Keratinocyte (primary cell): Measurements from ENCODE around the gene NAA30. TPM values are rescaled to one million over a fixed set of nuclear protein-coding genes. Genes with fewer than 3 reads are reported as not detected.
A peak's percentile ranks its signal among the peaks of the same experiment; 100 is the strongest.
"Not testable (repeated sequence)": the region's sequence is repeated elsewhere in the genome, so short reads cannot be mapped to it uniquely, and the experiment has no call there.

Experiments
- DNase-seq: peaks from one replicate; pipeline ENCODE4 v3.0.0-alpha.2; 2011; ENCODE audit warnings: low read depth, missing footprints, low spot score
- FAIRE-seq: peaks from 2 replicates; lab custom pipeline; 2011; peaks lifted over from hg19 to GRCh38; lab: Jason Lieb, UNC
- H2AFZ ChIP-seq: 2 replicates; pipeline ENCODE4 v1.6.0; 2012; ENCODE audit warnings: low read length, control low read depth, inconsistent platforms; ENCODE audit not compliant: control insufficient read depth
- H3K27ac ChIP-seq: 2 replicates; pipeline ENCODE4 v1.5.1; 2011; ENCODE audit warnings: low read length; ENCODE audit not compliant: control insufficient read depth, insufficient read depth
- H3K27me3 ChIP-seq: 3 replicates; pipeline ENCODE4 v1.6.0; 2011; ENCODE audit warnings: low read length; ENCODE audit not compliant: control insufficient read depth, insufficient read depth; ENCODE audit errors: extremely low read depth
- H3K36me3 ChIP-seq, 2 experiments: 2 replicates in 1 of 2; 3 replicates in 1 of 2; pipeline ENCODE4 v1.5.1; 2011; ENCODE audit warnings: low read length in 2 of 2, mild to moderate bottlenecking in 1 of 2; ENCODE audit not compliant: control insufficient read depth in 2 of 2, insufficient read depth in 2 of 2; ENCODE audit errors: extremely low read depth in 1 of 2
- H3K4me1 ChIP-seq: 3 replicates; pipeline ENCODE4 v1.5.1; 2011; ENCODE audit warnings: low read length; ENCODE audit not compliant: control insufficient read depth, insufficient read depth; ENCODE audit errors: extremely low read depth
- H3K4me2 ChIP-seq: 3 replicates; pipeline ENCODE4 v1.6.0; 2011; ENCODE audit warnings: low read depth, low read length; ENCODE audit not compliant: control insufficient read depth, insufficient read depth; ENCODE audit errors: extremely low read depth
- H3K4me3 ChIP-seq, 3 experiments: fragments of 200-600 bp in 1 of 3; sonication (generic) in 1 of 3; 2 replicates in 2 of 3; 3 replicates in 1 of 3; pipeline ENCODE4 v1.5.1; 2011 to 2016; ENCODE audit warnings: low read length in 3 of 3, mild to moderate bottlenecking in 3 of 3, control low read depth in 2 of 3, inconsistent platforms in 1 of 3, low read depth in 1 of 3, mixed read lengths in 1 of 3, mixed run types in 1 of 3, moderate library complexity in 1 of 3; ENCODE audit not compliant: control insufficient read depth in 2 of 3, insufficient read depth in 2 of 3; ENCODE audit errors: extremely low read depth in 1 of 3
- H3K79me2 ChIP-seq: 2 replicates; pipeline ENCODE4 v1.6.0; 2012; ENCODE audit warnings: low read length; ENCODE audit not compliant: control insufficient read depth, insufficient read depth
- H3K9ac ChIP-seq: 3 replicates; pipeline ENCODE4 v1.6.0; 2011; ENCODE audit warnings: low read length; ENCODE audit not compliant: control insufficient read depth, insufficient read depth; ENCODE audit errors: extremely low read depth
- H3K9me1 ChIP-seq: 3 replicates; pipeline ENCODE4 v1.6.0; 2011; ENCODE audit warnings: low read length; ENCODE audit not compliant: control insufficient read depth, insufficient read depth; ENCODE audit errors: extremely low read depth
- H3K9me3 ChIP-seq: 2 replicates; pipeline ENCODE4 v1.5.1; 2012; ENCODE audit warnings: low read depth, low read length; ENCODE audit not compliant: control insufficient read depth
- H4K20me1 ChIP-seq: 3 replicates; pipeline ENCODE4 v1.6.0; 2011; ENCODE audit warnings: low read length; ENCODE audit not compliant: control insufficient read depth, insufficient read depth; ENCODE audit errors: extremely low read depth
- EZH2 ChIP-seq: IDR thresholded peaks from one replicate; pipeline ENCODE4 v1.6.1; 2012; ENCODE audit warnings: inconsistent platforms, mild to moderate bottlenecking, low read length, moderate library complexity
- dilution Hi-C: fragments of 300-500 bp; cut with MboI; formaldehyde crosslinking; loops from one replicate; pipeline ENCODE4 v1.7.0; 2020; ENCODE audit warnings: low sequenced_read_pairs; ENCODE audit not compliant: extremely low pct_ligation_motif_present
- polyA minus RNA-seq, 3 experiments: library from RNA; depleted of rRNA, polyadenylated mRNA; stranded (reverse); fragments of >200 nt; gene quantifications; 1 replicate in 1 of 3; 2 replicates in 1 of 3; 3 replicates in 1 of 3; pipeline ENCODE4 v1.2.3, GENCODE V29; 2011
- polyA plus RNA-seq, 5 experiments: library from polyadenylated mRNA; depleted of rRNA in 3 of 5; stranded (reverse) in 3 of 5; stranded (forward) in 1 of 5; unstranded in 1 of 5; fragments of >200 nt; gene quantifications; 1 replicate in 1 of 5; 2 replicates in 3 of 5; 3 replicates in 1 of 5; pipeline versions ENCODE4 v1.2.1 to v1.2.3, GENCODE V29; 2011 to 2012; ENCODE audit warnings: missing spikeins in 2 of 5, low read depth in 1 of 5, low replicate concordance in 1 of 5
- TF ChIP-seq, protein P1 (sequence below), 3 experiments: IDR thresholded peaks in 1 of 3; conservative IDR thresholded peaks in 1 of 3; optimal IDR thresholded peaks in 1 of 3; 2 replicates in 2 of 3; 3 replicates in 1 of 3; pipeline versions ENCODE3 to v1.5.1; 2011; ENCODE audit warnings: low read length in 3 of 3, mild to moderate bottlenecking in 3 of 3, moderate library complexity in 2 of 3, control low read depth in 1 of 3, inconsistent platforms in 1 of 3; ENCODE audit not compliant: insufficient read depth in 2 of 3; ENCODE audit errors: extremely low read depth in 1 of 3

The NAA30 gene
- polyA plus RNA-seq (8.1 to 19.4 TPM (median 13.4 TPM) in 3 replicates), polyA minus RNA-seq (5.2 to 18.2 TPM (median 15.6 TPM) in 3 replicates)
- 3.8 TPM for polyA plus RNA-seq (2011; ENCODE audit: low read depth)
- polyA plus RNA-seq (2011; cell fraction: cytosol; rRNA removed), result 7.2 and 14.0 TPM in 2 replicates
- 6.0 and 9.1 TPM in 2 replicates for polyA plus RNA-seq (2011; cell fraction: nucleus; rRNA removed)
- polyA plus RNA-seq (2012; ENCODE audit: low replicate concordance), result 13.6 and 13.7 TPM in 2 replicates
- 9.6 TPM for polyA minus RNA-seq (2011; cell fraction: cytosol; rRNA and poly(A)+ RNA removed)
- 7.6 and 16.7 TPM in 2 replicates for polyA minus RNA-seq (2011; cell fraction: nucleus; rRNA and poly(A)+ RNA removed)

DNA sequence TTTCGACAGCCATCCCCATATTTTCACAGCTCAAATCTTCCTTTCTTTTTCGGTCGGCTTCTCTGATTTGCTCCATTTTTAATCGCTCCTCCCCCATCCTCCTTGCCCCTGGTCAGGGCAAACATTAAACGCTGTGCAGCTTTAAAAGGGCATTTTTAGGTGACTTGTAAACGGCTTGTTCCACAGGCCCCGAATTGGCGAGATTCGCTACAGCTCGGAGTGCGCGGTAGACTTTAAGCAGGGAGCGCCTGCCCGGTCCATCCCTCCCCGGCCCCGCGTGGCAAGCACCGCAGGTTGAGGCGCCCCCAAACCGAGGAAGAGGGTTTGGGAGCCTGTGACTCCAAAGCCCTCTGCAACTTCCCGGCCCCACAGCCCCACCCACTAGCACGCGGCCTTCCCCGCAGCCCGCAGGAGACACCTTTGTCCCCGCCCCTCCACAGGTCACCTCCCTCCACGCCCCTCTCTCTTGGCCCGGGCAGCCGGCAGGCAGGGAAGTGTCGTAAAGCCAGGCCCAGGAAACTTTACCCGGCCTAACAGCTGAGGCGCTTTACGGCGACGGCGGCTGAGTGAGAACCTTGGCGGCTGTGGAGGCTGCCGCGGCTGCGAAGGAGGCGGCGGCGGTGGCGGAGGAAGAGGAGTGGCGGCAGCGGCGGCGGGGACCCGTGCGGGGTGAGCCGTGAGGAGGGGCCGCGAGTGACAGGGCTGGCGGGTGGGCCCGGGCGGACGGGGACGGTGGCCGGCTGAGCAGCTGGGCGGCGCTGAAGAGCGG, at the start of gene NAA30:
TSS of gene NAA30 (plus strand) at position 550 of the 769 bp plus-strand sequence. CDS start 372 bp downstream, outside the sequence.
- DNase-seq (peak; percentile 77), FAIRE-seq (no peak)
- Histone ChIP-seq H3K79me2 (peaks cover 44% of the 10 kb centered on the region), H3K9me1 (no peaks in the 10 kb centered on the region), H3K9me3 (no peaks in the 10 kb centered on the region), H3K27me3 (no peaks in the 10 kb centered on the region), H3K36me3 (peaks cover 0 to 7% of the 10 kb centered on the region in 2 experiments), H3K27ac (peak within 1 kb of the TSS; percentile 76), H2AFZ (peak within 1 kb of the TSS; percentile 75), H3K4me1 (peaks cover 14% of the 10 kb centered on the region), H4K20me1 (no peaks in the 10 kb centered on the region), H3K9ac (peak within 1 kb of the TSS; percentile 80), H3K4me2 (peak within 1 kb of the TSS; percentile 97), H3K4me3 (peak within 1 kb of the TSS; percentile 71 to 91 (median 80))
- dilution Hi-C loops, result no loop called here
- TF ChIP-seq EZH2, result no peak
- TF ChIP-seq, protein P1, sequence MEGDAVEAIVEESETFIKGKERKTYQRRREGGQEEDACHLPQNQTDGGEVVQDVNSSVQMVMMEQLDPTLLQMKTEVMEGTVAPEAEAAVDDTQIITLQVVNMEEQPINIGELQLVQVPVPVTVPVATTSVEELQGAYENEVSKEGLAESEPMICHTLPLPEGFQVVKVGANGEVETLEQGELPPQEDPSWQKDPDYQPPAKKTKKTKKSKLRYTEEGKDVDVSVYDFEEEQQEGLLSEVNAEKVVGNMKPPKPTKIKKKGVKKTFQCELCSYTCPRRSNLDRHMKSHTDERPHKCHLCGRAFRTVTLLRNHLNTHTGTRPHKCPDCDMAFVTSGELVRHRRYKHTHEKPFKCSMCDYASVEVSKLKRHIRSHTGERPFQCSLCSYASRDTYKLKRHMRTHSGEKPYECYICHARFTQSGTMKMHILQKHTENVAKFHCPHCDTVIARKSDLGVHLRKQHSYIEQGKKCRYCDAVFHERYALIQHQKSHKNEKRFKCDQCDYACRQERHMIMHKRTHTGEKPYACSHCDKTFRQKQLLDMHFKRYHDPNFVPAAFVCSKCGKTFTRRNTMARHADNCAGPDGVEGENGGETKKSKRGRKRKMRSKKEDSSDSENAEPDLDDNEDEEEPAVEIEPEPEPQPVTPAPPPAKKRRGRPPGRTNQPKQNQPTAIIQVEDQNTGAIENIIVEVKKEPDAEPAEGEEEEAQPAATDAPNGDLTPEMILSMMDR (optimal IDR thresholded peaks at IDR 0.05 in 1 of 3, IDR thresholded peaks at IDR 0.05 in 1 of 3, conservative IDR thresholded peaks at IDR 0.05 in 1 of 3; ENCODE audit: extremely low read depth in 1 of 3, insufficient read depth in 2 of 3, low read length in 3 of 3), result peak in 1 of 3 experiments; percentile 5

DNA sequence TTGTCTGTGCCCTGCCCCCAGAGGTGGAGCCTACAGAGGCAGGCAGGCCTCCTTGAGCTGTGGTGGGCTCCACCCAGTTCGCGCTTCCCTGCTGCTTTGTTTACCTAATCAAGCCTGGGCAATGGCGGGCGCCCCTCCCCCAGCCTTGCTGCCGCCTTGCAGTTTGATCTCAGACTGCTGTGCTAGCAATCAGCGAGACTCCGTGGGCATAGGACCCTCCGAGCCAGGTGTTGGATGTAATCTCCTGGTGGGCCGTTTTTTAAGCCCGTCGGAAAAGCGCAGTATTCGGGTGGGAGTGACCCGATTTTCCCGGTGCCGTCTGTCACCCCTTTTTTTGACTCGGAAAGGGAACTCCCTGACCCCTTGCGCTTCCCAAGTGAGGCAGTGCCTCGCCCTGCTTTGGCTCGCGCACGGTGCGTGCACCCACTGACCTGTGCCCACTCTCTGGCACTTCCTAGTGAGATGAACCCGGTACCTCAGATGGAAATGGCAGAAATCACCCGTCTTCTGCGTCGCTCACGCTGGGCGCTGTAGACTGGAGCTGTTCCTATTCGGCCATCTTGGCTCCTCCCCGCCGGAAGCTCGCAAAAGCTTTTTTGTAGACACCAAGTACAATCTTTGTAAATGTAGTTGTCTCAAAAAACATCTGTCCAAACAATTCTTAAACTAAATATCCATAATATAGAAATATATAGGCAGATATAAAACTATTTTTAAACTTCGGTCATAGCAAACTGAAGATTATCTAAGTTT, 46.7 kb upstream of the NAA30 start:
- H3K9me3 ChIP-seq, H2AFZ ChIP-seq, H3K79me2 ChIP-seq, H4K20me1 ChIP-seq, dilution Hi-C loops, H3K27me3 ChIP-seq, FAIRE-seq, H3K4me3 ChIP-seq, H3K9me1 ChIP-seq, H3K36me3 ChIP-seq, H3K9ac ChIP-seq, H3K27ac ChIP-seq, H3K4me1 ChIP-seq, DNase-seq, H3K4me2 ChIP-seq: not testable (repeated sequence)
